K562 (cell line): ENCODE measurements around the gene CD47. TPM values are rescaled to one million over a fixed set of nuclear protein-coding genes. Genes with fewer than 3 reads are reported as not detected.

Source experiments
- ASH1L ChIP-seq: fragments of 450-650 bp; IDR thresholded peaks from 2 replicates; pipeline ENCODE4 v1.6.1; 2018; ENCODE audit warnings: borderline replicate concordance, mild to moderate bottlenecking, low read depth; ENCODE audit not compliant: partially characterized antibody
- CREB3L1 ChIP-seq: fragments of 450-650 bp; IDR thresholded peaks from 2 replicates; pipeline ENCODE4 v1.6.1; 2014; ENCODE audit warnings: low read depth, mild to moderate bottlenecking, moderate library complexity, borderline replicate concordance
- CXXC5 ChIP-seq: fragments of 250-450 bp; sonication (Bioruptor Pico); IDR thresholded peaks from 2 replicates; pipeline ENCODE4 v1.8.0; 2022; ENCODE audit warnings: inconsistent platforms, mild to moderate bottlenecking, moderate library complexity
- ERF ChIP-seq: fragments of 450-650 bp; formaldehyde crosslinking; IDR thresholded peaks from 2 replicates; pipeline ENCODE4 v1.4.0; 2020; ENCODE audit warnings: mild to moderate bottlenecking, mixed read lengths
- GTF2A2 ChIP-seq: IDR thresholded peaks from 2 replicates; pipeline ENCODE4 v1.6.1; 2016; ENCODE audit warnings: mild to moderate bottlenecking, missing genetic modification characterization, missing compliant biosample characterization
- HLTF ChIP-seq: fragments of 450-650 bp; IDR thresholded peaks from 2 replicates; pipeline ENCODE4 v1.6.1; 2016
- HSF4 ChIP-seq: fragments of 250-450 bp; sonication (Bioruptor Pico); IDR thresholded peaks from 2 replicates; pipeline ENCODE4 v2.1.2; 2022; ENCODE audit warnings: mild to moderate bottlenecking, moderate library complexity, borderline replicate concordance
- IRF9 ChIP-seq: fragments of 450-650 bp; IDR thresholded peaks from 2 replicates; pipeline ENCODE4 v1.6.1; 2016; ENCODE audit warnings: missing biosample characterization, missing genetic modification characterization
- L3MBTL2 ChIP-seq: fragments of 450-650 bp; IDR thresholded peaks from 2 replicates; pipeline ENCODE4 v1.6.1; 2016; ENCODE audit warnings: mild to moderate bottlenecking, moderate library complexity
- MECOM ChIP-seq: fragments of 250-450 bp; sonication (Bioruptor Pico); IDR thresholded peaks from 2 replicates; pipeline ENCODE4 v1.8.0; 2022; ENCODE audit warnings: inconsistent platforms
- MEIS2 ChIP-seq: fragments of 450-650 bp; IDR thresholded peaks from 2 replicates; pipeline ENCODE4 v1.6.1; 2014; ENCODE audit warnings: mild to moderate bottlenecking; ENCODE audit not compliant: partially characterized antibody
- MLX ChIP-seq, 2 experiments: fragments of 450-650 bp in 1 of 2; sonication (generic) in 1 of 2; formaldehyde crosslinking; conservative IDR thresholded peaks; 2 replicates each; pipeline versions ENCODE4 v1.4.0 to v1.8.1; 2020 to 2022; ENCODE audit warnings: mild to moderate bottlenecking in 1 of 2, missing genetic modification reagents in 1 of 2
- NR4A1 ChIP-seq, 2 experiments: fragments of 250-450 bp in 1 of 2; fragments of 450-650 bp in 1 of 2; sonication (Bioruptor Pico) in 1 of 2; IDR thresholded peaks; 2 replicates each; pipeline versions ENCODE4 v1.4.0 to v1.6.1; 2016 to 2020; ENCODE audit warnings: mild to moderate bottlenecking in 2 of 2, missing compliant biosample characterization in 1 of 2, missing genetic modification characterization in 1 of 2, moderate library complexity in 1 of 2
- PCBP2 ChIP-seq: fragments of 200-400 bp; formaldehyde crosslinking; IDR thresholded peaks from 2 replicates; pipeline ENCODE4 v1.6.1; 2018; ENCODE audit warnings: low read length, low read depth, mild to moderate bottlenecking, moderate library complexity; ENCODE audit not compliant: poor library complexity, severe bottlenecking
- PHB ChIP-seq: fragments of 250-450 bp; sonication (Bioruptor Pico); IDR thresholded peaks from 2 replicates; pipeline ENCODE4 v1.5.0; 2021
- PTRF ChIP-seq: fragments of 450-650 bp; IDR thresholded peaks from 2 replicates; pipeline ENCODE4 v1.6.1; 2016; ENCODE audit warnings: mild to moderate bottlenecking, missing genetic modification characterization, missing compliant biosample characterization
- RAD21 ChIP-seq, 2 experiments: fragments of 250-450 bp in 1 of 2; fragments of 450-650 bp in 1 of 2; sonication (Bioruptor Pico) in 1 of 2; formaldehyde crosslinking in 1 of 2; IDR thresholded peaks in 1 of 2; conservative IDR thresholded peaks in 1 of 2; 2 replicates each; pipeline versions ENCODE4 v1.4.0 to v1.8.0; 2020 to 2022; ENCODE audit warnings: mild to moderate bottlenecking in 2 of 2, moderate library complexity in 1 of 2
- RFX1 ChIP-seq: fragments of 450-650 bp; IDR thresholded peaks from 2 replicates; pipeline ENCODE4 v1.6.1; 2016; ENCODE audit warnings: mild to moderate bottlenecking, moderate library complexity
- SMAD4 ChIP-seq: fragments of 250-450 bp; sonication (Bioruptor Pico); conservative IDR thresholded peaks from 2 replicates; pipeline ENCODE4 v1.8.0; 2021; ENCODE audit warnings: inconsistent platforms, mild to moderate bottlenecking, moderate library complexity
- SP2 ChIP-seq: IDR thresholded peaks from 2 replicates; pipeline ENCODE4 v1.6.1; 2011; ENCODE audit warnings: mild to moderate bottlenecking, low read depth, low read length, moderate library complexity; ENCODE audit not compliant: poor library complexity, severe bottlenecking; ENCODE audit errors: extremely low read depth
- ZBTB17 ChIP-seq: fragments of 450-650 bp; formaldehyde crosslinking; IDR thresholded peaks from 2 replicates; pipeline ENCODE4 v1.4.0; 2020; ENCODE audit warnings: mild to moderate bottlenecking
- ZFP91 ChIP-seq: sonication (generic); formaldehyde crosslinking; IDR thresholded peaks from 2 replicates; pipeline ENCODE4 v1.8.0; 2022; ENCODE audit warnings: mild to moderate bottlenecking, missing genetic modification reagents
- ZNF133 ChIP-seq: fragments of 250-450 bp; sonication (Bioruptor Pico); IDR thresholded peaks from 2 replicates; pipeline ENCODE4 v1.4.0; 2020; ENCODE audit warnings: mild to moderate bottlenecking
- ZNF507 ChIP-seq: conservative IDR thresholded peaks from 2 replicates; pipeline ENCODE4 v1.6.1; 2017; ENCODE audit warnings: missing genetic modification characterization, missing compliant biosample characterization
- ZNF695 ChIP-seq: fragments of 450-650 bp; formaldehyde crosslinking; IDR thresholded peaks from 2 replicates; pipeline ENCODE4 v1.4.0; 2020; ENCODE audit warnings: mild to moderate bottlenecking, moderate library complexity
- polyA plus RNA-seq, 8 experiments: library from polyadenylated mRNA; depleted of rRNA in 4 of 8; stranded (reverse) in 5 of 8; unstranded in 3 of 8; fragments of >200 nt; fragmentation: Nextera tagmentation in 2 of 8; fragmentation: Illumina TruSeq in 1 of 8; extraction: Ambion mirVana in 2 of 8; extraction: Trizol in 1 of 8; gene quantifications; 2 replicates each; pipeline versions ENCODE4 v1.2.1 to v1.2.3, GENCODE V29; 2011 to 2014; ENCODE audit warnings: inconsistent platforms in 1 of 8, missing spikeins in 1 of 8
- total RNA-seq, 7 experiments: library from RNA; depleted of rRNA in 6 of 7; stranded (reverse); fragments of >200 nt in 6 of 7; fragmentation: Illumina TruSeq in 2 of 7; extraction: Trizol in 2 of 7; gene quantifications; 2 replicates each; pipeline versions ENCODE4 v1.2.1 to v1.2.3, GENCODE V29; 2011 to 2021; ENCODE audit warnings: low replicate concordance in 1 of 7

The CD47 gene
- total and polyA plus RNA-seq, 9 of the 15 experiments (the other 6 are each of a cell fraction or from before 2014, with no cell fraction given) = 10.2 to 62.6 (median 36.3) TPM

- TF ChIP-seq CREB3L1 (no peak), HSF4 (CRISPR knock-in tag) (no peak), RFX1 (no peak), IRF9 (no peak), NR4A1 (CRISPR knock-in tag; IDR thresholded peaks at IDR 0.05) (no peak), NR4A1 (tag; IDR thresholded peaks at IDR 0.05) (no peak), ZNF695 (CRISPR knock-in tag) (no peak), GTF2A2 (no peak), SMAD4 (peak; percentile 82), L3MBTL2 (no peak), ZNF507 (tag) (no peak), RAD21 (CRISPR knock-in tag; conservative IDR thresholded peaks at IDR 0.05 in 1 of 2, IDR thresholded peaks at IDR 0.05 in 1 of 2) (peak in 1 of 2 experiments; percentile 36; a peak in 2 of 4 replicates), CXXC5 (CRISPR knock-in tag) (peak; percentile 73), ASH1L (no peak), ZNF133 (CRISPR knock-in tag) (no peak), PTRF (tag) (no peak), MLX (CRISPR knock-in tag; conservative IDR thresholded peaks at IDR 0.05) (no peak), ZBTB17 (CRISPR knock-in tag) (0 out of 2 replicates have a peak, but pooled peaks have one; percentile 20), ZFP91 (CRISPR knock-in tag) (no peak), SP2 (no peak), MECOM (no peak), PHB (CRISPR knock-in tag) (no peak), HLTF (no peak), ERF (no peak), MEIS2 (peak; percentile 95), PCBP2 (no peak)
Measured at GRCh38 chr3:108006077-108006771, 84.6 kb downstream of the CD47 start (continued).
